ENCODE measurements around the gene TRPT1. TPM values are rescaled to one million over a fixed set of nuclear protein-coding genes. Genes with fewer than 3 reads are reported as not detected.

TRPT1 gene
- total RNA-seq, 1 donor from 2014 or later, result 82.3 TPM

DNA sequence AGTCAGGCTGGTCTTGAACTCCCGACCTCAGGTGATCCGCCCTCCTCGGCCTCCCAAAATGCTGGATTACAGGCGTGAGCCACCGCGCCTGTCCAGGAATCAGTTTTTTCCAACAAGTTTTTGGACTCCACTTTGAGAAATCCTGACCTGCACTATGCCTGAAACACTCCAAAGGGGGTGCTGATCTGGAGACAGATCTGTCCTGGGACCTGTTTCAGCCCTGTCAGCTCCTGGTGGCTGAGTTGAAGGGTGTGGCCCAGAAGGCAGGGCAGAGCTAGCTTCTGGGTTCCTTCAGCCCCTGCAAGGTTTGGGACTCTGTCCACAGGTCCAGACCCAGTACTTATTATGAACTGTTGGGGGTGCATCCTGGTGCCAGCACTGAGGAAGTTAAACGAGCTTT lies 5.6 kb upstream of the TRPT1 start:
- H3K36me3 ChIP-seq, result no peaks in the 10 kb centered on the region
- peaks cover 89% of the 10 kb centered on the region for H3K4me1 ChIP-seq
- peak overlapping the region; percentile 96 for H3K27ac ChIP-seq (replicated peaks)
- peak overlapping the region; percentile 81 for H3K4me3 ChIP-seq
- TF ChIP-seq, protein P1, sequence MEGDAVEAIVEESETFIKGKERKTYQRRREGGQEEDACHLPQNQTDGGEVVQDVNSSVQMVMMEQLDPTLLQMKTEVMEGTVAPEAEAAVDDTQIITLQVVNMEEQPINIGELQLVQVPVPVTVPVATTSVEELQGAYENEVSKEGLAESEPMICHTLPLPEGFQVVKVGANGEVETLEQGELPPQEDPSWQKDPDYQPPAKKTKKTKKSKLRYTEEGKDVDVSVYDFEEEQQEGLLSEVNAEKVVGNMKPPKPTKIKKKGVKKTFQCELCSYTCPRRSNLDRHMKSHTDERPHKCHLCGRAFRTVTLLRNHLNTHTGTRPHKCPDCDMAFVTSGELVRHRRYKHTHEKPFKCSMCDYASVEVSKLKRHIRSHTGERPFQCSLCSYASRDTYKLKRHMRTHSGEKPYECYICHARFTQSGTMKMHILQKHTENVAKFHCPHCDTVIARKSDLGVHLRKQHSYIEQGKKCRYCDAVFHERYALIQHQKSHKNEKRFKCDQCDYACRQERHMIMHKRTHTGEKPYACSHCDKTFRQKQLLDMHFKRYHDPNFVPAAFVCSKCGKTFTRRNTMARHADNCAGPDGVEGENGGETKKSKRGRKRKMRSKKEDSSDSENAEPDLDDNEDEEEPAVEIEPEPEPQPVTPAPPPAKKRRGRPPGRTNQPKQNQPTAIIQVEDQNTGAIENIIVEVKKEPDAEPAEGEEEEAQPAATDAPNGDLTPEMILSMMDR (IDR thresholded peaks at IDR 0.05; ENCODE audit: borderline replicate concordance), result no peak
- H3K9me3 ChIP-seq (replicated peaks), result no peaks in the 10 kb centered on the region
- no peak for DNase-seq
- H3K27me3 ChIP-seq (ENCODE audit: low read depth), result no peaks in the 10 kb centered on the region
- intact Hi-C loops (cut with micrococcal nuclease), result no loop called here

DNA sequence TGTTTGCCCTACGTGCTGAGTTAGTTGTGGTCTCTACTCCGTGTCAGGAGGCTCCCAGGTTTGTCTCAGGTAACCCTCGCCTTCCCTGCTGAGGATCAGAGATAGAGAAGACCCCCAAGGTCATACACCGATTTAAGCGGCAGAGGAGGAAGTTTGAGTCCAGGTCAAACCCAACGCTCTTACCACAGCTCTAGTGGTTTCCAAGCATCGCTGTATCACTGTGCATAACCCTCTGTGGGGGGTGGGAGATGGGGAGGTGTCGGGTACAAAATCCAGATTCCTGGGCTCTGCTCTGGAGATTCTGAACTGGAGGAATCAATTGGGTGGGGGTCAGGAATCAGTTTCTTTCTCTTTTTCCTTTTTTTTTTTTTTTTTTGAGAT lies 5.0 kb upstream of the TRPT1 start:
- Histone ChIP-seq H3K4me1 (peaks cover 87% of the 10 kb centered on the region), H3K4me3 (peak overlapping the region; percentile 81), H3K36me3 (no peaks in the 10 kb centered on the region), H3K9me3 (replicated peaks) (no peaks in the 10 kb centered on the region), H3K27me3 (ENCODE audit: low read depth) (no peaks in the 10 kb centered on the region), H3K27ac (replicated peaks) (peak overlapping the region; percentile 96)
- TF ChIP-seq, protein P1 (IDR thresholded peaks at IDR 0.05; ENCODE audit: borderline replicate concordance), result no peak
- no peak for DNase-seq
- intact Hi-C loops (cut with micrococcal nuclease), result no loop called here

DNA sequence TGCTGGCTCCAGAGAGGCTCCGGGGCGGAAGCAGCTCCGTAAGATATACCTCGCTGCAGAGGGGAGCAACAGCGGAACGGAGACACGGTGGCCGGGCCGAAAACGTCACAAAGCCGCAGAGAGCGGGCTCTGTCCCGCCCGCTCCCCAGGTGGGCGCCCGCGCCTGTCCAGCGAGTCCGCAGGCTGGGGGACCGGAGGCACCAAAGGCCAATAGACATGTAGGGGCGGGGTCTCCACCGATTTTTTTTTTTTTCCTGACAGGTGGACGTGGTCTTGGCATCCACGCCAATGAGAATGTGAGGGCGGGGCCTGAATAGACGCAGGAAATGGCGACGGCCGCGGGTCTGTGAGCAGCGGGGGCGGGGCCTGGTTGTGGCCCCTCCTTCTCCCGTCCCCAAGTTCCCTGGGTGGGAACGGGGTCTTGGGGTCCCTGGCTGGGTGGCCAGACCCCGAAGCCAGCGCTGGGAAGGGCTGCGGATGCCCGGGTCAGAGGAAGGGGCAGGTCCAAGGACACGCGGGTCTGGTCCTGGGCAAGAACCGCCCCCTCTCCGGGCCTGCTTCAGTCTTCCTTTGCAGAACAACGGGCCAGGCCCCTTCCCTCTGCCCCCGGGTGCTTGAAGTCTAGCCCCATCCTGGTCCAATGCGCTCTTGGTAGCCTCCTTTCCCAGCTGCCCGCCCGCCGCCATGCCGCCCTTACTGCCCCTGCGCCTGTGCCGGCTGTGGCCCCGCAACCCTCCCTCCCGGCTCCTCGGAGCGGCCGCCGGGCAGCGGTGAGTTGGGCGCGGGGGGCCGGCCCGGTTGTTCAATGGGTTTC lies 4.4 kb upstream of the TRPT1 start, which contains the start of gene DNAJC4:
Gene DNAJC4 (plus strand): TSS at position 378 of the 814 bp plus-strand sequence. CDS start 307 bp downstream, at position 685.
- Histone ChIP-seq H3K4me1 (peaks cover 87% of the 10 kb centered on the region), H3K4me3 (peak within 1 kb of the TSS; percentile 81), H3K27me3 (ENCODE audit: low read depth) (no peaks in the 10 kb centered on the region), H3K36me3 (no peaks in the 10 kb centered on the region), H3K9me3 (replicated peaks) (no peaks in the 10 kb centered on the region), H3K27ac (replicated peaks) (peak within 1 kb of the TSS; percentile 96)
- peak; percentile 93 for DNase-seq
- intact Hi-C loops (cut with micrococcal nuclease), result no loop called here
- TF ChIP-seq, protein P1 (IDR thresholded peaks at IDR 0.05; ENCODE audit: borderline replicate concordance), result no peak

GRCh38 chr11:64229744-64230170 lies 3.8 kb upstream of the TRPT1 start:
- peak overlapping the region; percentile 96 for H3K27ac ChIP-seq (replicated peaks)
- intact Hi-C loops (cut with micrococcal nuclease), result no loop called here
- peaks cover 87% of the 10 kb centered on the region for H3K4me1 ChIP-seq
- H3K27me3 ChIP-seq (ENCODE audit: low read depth), result no peaks in the 10 kb centered on the region
- TF ChIP-seq, protein P1 (IDR thresholded peaks at IDR 0.05; ENCODE audit: borderline replicate concordance), result no peak
- H3K9me3 ChIP-seq (replicated peaks), result no peaks in the 10 kb centered on the region
- peak overlapping the region; percentile 81 for H3K4me3 ChIP-seq
- no peaks in the 10 kb centered on the region for H3K36me3 ChIP-seq
- DNase-seq, result no peak

DNA sequence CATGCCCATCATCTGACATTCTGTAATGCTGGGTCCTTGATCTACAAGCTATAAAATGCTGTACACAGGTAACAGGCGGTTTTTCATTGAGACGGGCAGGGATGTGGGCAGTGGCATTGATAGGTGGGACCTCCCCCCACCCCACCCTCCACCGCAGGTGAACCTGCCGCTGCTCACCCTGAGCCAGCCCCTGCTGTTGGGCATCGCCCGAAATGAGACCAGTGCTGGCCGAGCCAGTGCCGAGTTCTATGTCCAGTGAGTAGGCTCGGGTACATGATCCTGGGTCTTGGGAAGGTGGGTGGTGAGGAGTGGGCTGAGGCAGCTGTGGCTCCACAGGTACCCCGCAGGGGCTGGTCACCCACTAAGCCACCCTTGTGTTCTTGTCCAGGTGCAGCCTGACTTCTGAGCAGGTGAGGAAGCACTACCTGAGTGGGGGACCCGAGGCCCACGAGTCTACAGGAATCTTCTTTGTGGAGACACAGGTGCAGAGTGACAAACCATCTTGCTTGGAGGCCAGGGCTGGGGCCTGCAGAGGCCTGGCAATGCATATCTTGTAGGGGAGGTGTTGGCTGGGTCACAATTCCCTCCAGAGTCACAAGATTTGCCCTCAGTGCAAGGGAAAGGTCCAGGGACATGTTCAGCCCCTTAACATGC lies 3.2 kb upstream of the TRPT1 start:
- H3K27ac ChIP-seq (replicated peaks), result peak overlapping the region; percentile 96
- intact Hi-C loops (cut with micrococcal nuclease), result no loop called here
- no peaks in the 10 kb centered on the region for H3K9me3 ChIP-seq (replicated peaks)
- no peaks in the 10 kb centered on the region for H3K27me3 ChIP-seq (ENCODE audit: low read depth)
- peak overlapping the region; percentile 81 for H3K4me3 ChIP-seq
- H3K4me1 ChIP-seq, result peaks cover 90% of the 10 kb centered on the region
- H3K36me3 ChIP-seq, result no peaks in the 10 kb centered on the region
- DNase-seq, result no peak
- TF ChIP-seq, protein P1 (IDR thresholded peaks at IDR 0.05; ENCODE audit: borderline replicate concordance), result no peak
